Measurements from ENCODE around the gene CHRNA1.

- TF ChIP-seq EP300 (IDR thresholded peaks at IDR 0.05) (no peak), CTCF (IDR thresholded peaks at IDR 0.05) (no peak)
Observed at GRCh38 chr2:174753038-174753633, 11.1 kb downstream of the CHRNA1 start.
